HK-2 (cell line): Measurements from ENCODE around the gene MYH7.

ENCODE experiments used
- DNase-seq: peaks from one replicate; pipeline ENCODE4 v3.0.0-alpha.2; 2018; ENCODE audit not compliant: unreplicated experiment

MYH7 gene

GRCh38 chr14:23373041-23373440 is 62.4 kb downstream of the MYH7 start:
- no peak for DNase-seq

- DNase-seq = no peak
Measured at GRCh38 chr14:23372509-23372908, 63.0 kb downstream of the MYH7 start, which contains the start of gene IL25. Gene IL25, plus strand, starts transcription at chr14:23372809.

DNA sequence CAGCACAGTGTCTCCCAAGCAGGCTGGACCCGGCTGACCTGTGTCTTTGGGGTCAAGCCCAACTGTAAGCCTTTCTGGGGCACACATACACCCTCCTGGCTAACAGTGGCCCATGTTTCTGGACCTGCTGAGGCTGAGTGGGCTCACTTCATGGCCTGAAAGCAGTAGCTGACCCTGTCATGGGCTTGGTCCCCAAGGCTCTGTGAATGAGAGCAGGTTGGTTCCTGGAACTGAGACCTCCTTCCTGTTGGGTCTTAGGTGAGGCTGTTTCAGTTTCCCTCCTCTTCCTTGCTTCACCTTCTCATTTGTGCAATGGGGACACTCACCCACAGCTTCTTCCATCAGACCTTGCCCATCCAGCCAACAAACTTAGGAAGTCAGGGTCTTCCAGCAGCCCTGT is 63.6 kb downstream of the MYH7 start:
- no peak for DNase-seq

DNA sequence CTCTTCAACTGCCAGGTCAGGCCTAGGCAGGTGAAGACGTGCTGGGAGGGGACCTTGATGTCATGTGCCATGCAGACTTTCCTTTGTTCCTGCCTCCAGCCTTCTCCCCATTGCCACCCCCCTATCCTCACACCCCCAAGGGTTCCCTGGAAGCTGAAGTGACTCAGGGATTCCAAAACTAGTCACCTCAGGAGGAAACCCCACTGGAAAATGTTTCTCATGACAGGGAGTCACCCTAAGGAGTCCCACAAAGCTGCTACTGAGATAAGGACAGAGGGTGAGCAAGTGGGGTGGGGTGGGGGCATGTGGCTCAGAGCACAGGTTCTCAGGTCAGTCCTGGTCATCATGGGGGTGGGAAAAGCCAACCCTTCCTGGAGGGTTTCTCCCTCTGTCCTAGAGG is 65.2 kb downstream of the MYH7 start:
- no peak for DNase-seq

- no peak for DNase-seq
Measured at GRCh38 chr14:23366426-23366921, 69.0 kb downstream of the MYH7 start.

GRCh38 chr14:23365732-23366425 is 69.6 kb downstream of the MYH7 start:
- DNase-seq = no peak

DNA sequence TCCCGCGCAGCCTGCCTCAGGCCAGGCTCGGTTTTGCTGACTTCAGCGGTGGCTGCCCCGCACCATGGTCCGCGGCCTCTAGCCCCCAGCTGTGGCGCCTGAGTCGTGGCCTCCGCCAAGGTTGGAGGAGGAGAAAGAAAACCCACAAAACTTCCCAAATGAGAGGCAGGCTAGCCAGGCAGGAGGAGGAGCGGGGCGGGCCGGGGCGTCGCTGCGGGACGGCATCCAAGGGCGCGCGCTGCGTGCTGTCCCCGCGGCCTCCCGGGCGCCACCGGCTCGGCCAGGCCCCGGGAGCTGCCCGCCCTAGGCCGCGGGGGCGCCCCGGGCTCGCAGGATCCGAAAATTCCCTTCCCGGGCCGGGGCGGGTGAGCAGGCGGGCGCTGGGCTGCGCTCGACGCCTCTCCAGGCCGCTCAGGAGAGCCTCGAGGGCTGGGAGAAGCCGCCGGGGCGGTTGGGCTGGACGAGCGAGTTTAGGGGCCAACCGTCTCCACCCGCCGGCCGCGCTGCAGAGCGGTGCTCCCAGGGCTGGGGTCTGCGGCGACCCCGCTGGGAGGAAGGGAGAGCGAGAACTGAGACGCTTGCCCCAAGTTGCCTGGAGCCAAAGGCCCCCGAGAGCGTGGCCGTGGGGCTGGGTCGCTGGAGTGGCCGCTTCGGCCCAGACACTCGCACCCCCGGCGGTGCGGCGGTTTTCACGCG is 70.3 kb downstream of the MYH7 start, which contains the start of gene EFS:
Gene EFS, minus strand, starts transcription at position 137 of the 696 bp plus-strand sequence. CDS start 147 bp downstream, outside the sequence.
- no peak for DNase-seq

GRCh38 chr14:23364164-23365035 is 71.1 kb downstream of the MYH7 start:
- no peak for DNase-seq
